Superior temporal gyrus (tissue), 1 donor: ENCODE results near the gene BOC.

Experiments
- DNase-seq: peaks from one replicate; pipeline ENCODE4 v3.0.0-alpha.2; 2016; ENCODE audit errors: extremely low spot score

BOC gene

GRCh38 chr3:113185194-113185835 lies 26.0 kb upstream of the BOC start:
- DNase-seq: no peak

DNA sequence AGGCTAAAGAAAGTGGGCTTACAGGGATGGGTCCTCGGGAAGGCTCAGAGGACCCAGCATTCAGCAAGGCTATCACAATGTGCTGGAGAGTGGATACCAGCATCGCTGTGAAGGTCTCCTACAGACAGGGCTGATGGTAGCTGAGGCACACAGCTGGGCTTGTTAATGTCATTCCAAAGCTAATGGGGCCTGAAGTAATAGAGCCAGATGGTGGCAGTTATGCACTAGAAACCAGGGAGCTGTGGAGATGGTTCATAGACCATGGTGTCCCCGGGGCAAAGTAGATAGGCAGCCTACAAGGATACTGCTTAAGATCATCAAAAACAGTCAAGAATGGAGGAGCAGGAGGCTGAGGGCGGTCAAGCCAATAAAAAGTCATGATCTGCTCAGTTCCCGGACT lies 24.8 kb upstream of the BOC start:
- DNase-seq: no peak

DNA sequence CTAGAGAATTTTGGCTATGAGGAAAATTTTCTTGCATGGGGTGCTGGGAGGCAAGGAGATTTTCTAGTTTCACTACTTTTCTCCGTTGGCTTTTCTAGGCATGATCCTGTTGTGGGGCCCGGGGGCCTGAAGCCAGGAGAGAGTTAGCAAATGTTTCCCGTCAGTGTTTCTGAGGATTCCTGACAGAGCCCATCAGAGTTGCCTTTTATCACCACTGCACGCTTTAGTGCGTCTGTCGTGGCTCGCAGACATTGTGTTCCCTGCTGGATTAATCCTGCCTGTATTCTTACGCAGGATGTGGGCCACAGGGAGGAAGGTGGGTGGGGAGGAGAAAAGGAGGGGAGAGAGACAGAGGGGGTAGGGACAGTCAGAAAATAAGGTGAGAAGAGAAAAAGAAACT lies 18.1 kb upstream of the BOC start:
- no peak for DNase-seq

DNA sequence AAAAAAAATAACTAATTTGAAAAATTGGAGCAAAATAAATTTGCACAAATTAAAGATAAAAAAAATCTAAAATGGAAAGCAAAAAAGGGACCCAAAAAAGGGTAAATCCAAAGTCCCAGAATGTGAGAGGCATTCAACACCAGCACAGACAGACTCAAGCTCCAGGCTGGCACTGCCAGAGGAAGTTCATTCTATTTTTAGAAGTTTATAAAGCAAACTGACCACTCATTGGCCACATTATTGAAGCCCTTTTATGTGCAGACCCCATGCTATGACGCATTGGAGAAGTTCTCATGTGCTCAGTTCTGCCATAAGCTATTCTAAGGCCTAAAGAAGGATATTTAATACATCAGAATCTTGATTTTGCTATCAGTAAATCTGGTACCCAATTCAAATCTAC lies 17.6 kb upstream of the BOC start:
- no peak for DNase-seq

DNA sequence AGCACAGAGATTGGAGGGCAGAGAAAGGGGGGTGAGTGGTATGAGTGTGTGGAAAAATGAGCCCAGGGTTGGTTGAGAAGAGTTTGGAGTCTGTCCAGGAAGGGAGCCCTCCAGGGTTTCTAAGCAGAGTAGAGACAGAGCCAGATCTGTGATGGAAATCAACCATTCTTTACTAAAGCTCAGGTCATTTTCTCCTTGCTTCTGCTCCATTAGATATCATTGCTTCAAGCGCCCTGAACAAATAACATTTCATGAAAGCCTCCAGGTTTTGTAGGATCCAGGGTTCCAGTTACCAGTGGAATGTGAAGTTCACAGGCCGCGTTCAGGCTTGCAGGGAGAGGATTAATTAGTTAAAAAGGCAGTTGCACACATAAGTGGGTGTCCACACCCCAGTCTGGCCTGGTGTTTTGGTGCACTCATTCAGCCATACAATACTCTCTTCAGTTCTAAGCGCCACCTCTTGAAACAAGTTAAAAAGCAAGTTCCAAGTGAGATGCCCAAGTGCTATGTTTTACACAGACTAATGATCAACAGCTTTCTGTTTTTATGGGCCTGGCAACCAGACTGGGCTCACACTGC lies 16.4 kb upstream of the BOC start:
- DNase-seq: peak; percentile 12

GRCh38 chr3:113200351-113200750 lies 11.0 kb upstream of the BOC start:
- DNase-seq: no peak

DNA sequence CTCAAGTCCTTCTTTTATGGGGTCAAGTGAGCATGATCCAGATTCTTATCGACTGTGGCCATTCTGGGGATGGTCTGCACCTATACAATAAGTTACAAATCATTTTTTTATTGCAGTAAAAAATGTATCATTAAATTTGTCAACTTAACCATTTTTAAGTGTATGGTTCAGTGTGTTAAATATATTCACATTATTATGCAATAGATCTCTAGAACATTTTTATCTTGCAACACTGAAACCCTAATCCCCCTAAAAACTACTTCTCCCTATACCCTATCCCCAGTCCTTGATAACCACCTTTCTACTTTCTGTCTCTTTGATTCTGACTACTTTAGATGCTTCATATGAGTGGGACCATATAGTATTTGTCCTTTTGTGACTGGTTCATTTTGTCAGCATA lies 10.4 kb upstream of the BOC start:
- DNase-seq: no peak

DNA sequence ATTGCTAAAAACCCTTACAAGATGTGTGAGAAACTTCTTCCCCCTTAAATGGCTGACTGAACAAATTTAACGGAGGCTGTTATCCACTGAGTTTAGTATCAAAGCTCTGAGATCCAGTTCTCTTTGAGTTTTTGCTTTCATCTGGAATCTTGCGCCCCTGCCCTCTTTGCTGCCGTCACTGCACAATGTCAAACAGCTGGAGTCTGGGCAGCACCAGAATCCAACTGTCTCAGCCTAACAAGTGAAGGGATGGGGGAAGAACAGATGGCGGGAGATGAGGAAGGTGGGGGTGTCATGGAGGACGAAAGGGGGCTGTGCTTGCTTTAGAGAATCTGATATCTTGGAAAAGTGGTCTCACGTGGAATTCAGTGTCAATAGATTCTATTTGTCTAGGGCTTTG lies 7.0 kb upstream of the BOC start:
- DNase-seq: no peak

- DNase-seq: no peak
These were observed 5.9 kb upstream of the BOC start for GRCh38 chr3:113205481-113205880.

- no peak for DNase-seq
These were observed 590 bp upstream of the BOC start for GRCh38 chr3:113210604-113211329.

GRCh38 chr3:113212150-113212843 lies 940 bp downstream of the BOC start:
- DNase-seq: no peak

- no peak for DNase-seq
These were observed 1.6 kb downstream of the BOC start for GRCh38 chr3:113212844-113213375.

DNA sequence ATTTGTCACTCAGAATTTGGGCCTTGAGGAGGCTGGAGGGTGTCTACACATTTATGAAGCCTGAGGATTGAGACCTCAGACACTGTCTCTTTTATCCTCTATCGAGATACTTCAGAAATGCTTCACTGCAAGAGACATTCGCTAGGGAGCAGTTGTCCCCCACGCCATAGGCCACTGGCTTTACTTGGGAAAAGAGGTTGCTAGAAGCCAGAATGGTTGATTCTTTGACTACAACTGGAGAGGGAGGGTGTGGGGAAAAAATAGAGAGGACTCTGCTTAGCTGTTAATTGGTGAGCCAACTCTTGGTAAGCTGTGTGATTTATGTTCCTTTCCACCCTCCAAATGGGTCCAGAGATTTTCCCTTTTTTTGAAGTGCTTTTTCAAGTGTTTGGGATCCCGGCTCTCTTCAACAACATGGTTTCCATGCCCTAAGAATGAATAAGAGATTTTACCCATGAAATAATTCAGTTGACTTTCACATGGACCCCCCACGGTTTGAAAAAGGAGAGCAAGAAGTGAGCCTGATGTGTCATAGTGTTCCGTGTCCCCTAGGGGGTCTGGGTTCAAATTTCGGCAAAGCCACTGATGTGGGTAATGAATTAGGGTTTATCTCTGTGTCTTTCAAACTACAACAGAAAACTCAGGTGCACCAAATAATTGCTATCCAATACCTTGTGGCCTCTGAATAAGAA lies 2.7 kb downstream of the BOC start:
- no peak for DNase-seq

- DNase-seq: no peak
These were observed 3.7 kb downstream of the BOC start for GRCh38 chr3:113214917-113215595.

DNA sequence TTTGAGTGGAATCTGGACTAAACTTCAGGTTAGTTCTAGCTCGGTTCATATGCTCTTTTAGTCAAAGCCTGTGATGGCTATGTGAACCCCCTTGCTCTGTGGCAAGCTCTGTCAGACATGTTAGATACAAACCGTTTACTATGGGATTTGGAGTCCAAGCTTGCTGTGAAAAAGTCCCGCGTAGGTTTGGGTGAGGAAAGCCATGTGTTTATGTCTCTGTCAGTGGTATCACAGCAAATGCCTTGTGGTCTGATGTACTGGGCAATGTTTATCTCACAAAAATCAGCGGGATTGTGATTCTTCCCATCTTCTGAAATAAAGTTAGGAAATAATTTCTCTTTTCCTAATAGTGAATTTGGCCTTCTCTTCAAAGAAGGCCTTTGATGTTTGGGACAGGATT lies 5.0 kb downstream of the BOC start:
- DNase-seq: no peak

DNA sequence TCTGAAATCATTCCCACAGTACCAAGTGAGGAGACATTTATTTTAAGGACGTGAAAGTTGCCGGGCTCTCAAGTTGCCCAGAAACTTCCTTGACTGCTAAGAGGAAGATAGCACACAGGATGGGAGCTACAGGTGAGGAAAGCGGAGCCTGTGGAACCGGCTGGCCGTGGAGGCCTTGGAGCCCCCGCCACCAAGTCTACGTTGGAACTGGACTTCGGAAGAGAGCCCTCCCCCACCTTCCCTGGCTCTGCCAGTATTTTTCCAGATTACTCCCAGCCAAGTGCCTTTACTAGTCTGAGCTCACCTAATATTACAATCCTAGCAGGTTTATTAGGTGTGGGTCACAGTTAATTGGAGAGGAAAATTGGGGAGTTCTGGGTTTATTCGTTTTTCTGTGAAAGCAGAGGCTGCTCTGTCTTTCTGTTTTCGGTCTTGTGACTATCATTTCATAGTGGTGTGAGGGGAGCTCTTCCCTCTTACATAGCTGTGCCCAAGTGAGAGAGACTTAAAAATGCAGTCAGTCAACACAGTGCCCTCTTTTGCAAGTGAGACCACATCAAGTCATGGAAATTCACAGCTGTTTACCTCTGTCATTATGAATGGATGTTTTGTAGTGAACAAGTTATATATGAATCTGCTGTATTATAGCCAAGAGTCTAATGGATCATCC lies 6.8 kb downstream of the BOC start:
- no peak for DNase-seq

DNA sequence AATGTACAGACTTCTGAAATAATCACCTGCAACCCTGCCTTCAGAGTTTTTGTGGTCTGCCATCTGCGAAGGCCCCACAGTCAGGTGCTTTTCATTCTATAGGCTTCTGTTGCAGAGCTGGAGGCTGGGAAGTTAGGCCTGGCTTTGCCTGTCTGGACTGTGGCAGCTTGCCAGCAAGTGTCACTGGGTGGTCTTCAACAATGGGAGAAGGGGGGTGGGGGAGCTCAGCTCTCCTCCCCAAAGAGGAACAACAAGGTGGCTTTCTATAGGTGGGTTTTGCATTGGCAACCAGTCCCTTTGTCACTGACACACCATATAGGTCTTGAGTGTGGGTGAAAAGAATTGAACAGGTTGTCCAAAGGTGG lies 7.3 kb downstream of the BOC start:
- no peak for DNase-seq

DNA sequence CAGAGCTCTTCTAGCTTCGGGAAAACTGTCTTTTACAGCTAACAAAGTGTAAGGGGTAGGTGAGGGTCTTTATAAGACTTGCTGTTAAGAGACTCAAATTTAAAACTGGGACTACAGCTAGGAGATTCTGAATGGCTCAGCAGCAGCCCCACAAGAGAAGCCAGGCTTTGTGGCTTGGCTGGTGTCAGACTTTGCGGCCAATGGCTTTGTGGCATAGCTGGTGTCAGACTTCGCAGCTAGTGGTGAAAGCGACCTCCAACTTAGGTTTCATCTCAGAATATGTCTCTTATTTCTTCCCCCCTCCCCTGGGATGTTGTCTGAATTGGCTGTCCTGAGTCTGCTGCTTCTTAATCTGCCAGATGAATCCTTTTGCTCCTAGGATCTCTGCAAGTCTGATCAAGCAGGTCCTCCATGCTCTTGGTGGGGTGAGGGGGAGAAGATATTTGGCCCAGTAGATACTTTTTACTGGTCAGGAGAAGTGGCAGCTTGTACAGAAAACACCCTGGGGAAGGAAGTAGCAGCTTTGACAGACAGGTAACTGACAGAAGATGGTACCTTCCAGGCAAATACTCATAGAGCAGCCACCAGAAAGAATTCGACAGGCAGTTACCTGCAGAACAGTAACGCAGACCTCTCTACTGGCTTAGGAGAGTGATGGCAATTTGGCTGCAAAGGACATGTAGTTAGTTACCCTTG lies 8.4 kb downstream of the BOC start:
- no peak for DNase-seq

DNA sequence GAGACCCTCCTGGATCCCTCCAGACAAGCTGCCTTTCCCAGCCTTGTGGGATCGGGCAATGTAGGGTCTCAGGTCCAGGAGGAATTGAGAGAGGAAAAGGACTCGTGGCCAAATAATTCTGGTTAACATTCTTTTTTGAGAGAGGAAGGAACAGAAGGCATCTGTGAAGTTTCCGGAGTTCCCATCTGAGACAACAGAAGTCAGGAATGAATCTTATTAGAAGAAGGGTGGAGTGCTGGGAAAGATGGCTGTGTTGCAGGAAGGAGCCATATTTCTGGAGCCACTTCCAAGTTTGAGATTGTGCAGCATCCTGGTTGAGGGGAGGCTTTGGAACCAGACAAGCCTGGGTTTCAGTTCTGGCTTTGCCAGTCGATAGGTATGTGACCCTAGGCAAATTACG lies 9.4 kb downstream of the BOC start:
- DNase-seq: no peak

DNA sequence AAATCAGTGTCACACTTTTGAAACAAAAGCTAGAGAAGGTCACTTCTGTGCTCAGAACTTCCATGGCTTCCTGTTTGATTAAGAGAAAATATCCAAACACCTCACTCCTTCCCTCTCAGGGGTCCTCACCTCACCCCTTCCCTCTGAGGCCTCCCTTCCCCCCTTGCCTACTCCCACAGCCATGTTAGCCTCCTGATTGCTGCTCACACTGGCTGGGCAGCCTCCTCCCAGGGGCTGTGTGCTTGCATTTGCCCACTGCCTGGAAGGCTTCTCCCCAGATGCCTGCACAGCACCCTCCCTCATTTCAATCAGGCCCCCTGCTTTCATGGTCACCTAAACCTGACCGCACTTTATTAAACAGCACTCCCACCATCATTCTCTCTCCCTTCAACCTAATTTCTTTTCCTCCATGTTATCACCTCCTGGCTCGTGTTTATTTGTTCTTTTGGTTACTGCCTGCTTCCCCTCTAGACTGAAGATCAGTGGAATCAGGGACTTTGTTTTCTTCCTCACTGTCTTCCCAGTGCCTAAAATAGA lies 10.4 kb downstream of the BOC start:
- no peak for DNase-seq
